HG03442 (cell line): ENCODE measurements around the gene CNDP1.
A peak's percentile ranks its signal among the peaks of the same experiment; 100 is the strongest.

Experiments
- ATAC-seq: cut with Tn5 transposase; IDR thresholded peaks from one replicate; pipeline ENCODE4 v1.9.1; 2021; ENCODE audit warnings: mild to moderate bottlenecking, moderate library complexity; ENCODE audit not compliant: unreplicated experiment

Gene CNDP1

GRCh38 chr18:74577019-74577418 is 42.7 kb downstream of the CNDP1 start:
- ATAC-seq: no peak

GRCh38 chr18:74579496-74580065 is 45.3 kb downstream of the CNDP1 start:
- no peak for ATAC-seq

GRCh38 chr18:74582642-74583041 is 48.3 kb downstream of the CNDP1 start:
- ATAC-seq: no peak

- ATAC-seq: no peak
These were observed 53.1 kb downstream of the CNDP1 start for GRCh38 chr18:74587441-74587840.

- ATAC-seq: no peak
These were observed 54.7 kb downstream of the CNDP1 start for GRCh38 chr18:74589021-74589420.

GRCh38 chr18:74589811-74590210 is 55.5 kb downstream of the CNDP1 start:
- no peak for ATAC-seq

- ATAC-seq: no peak
These were observed 56.4 kb downstream of the CNDP1 start for GRCh38 chr18:74590671-74591070.

GRCh38 chr18:74595431-74595830 is 61.1 kb downstream of the CNDP1 start:
- ATAC-seq: no peak

GRCh38 chr18:74597034-74597661 is 62.8 kb downstream of the CNDP1 start:
- ATAC-seq: peak; percentile 29

- peak; percentile 71 for ATAC-seq
These were observed 63.5 kb downstream of the CNDP1 start, which contains the start of gene ZNF407 for GRCh38 chr18:74597662-74598349. Gene ZNF407 (plus strand): TSS chr18:74597870. CDS start chr18:74631020, 33,150 bp downstream.

- ATAC-seq: peak; percentile 58
These were observed 64.2 kb downstream of the CNDP1 start for GRCh38 chr18:74598350-74599001.

GRCh38 chr18:74604361-74604760 is 70.1 kb downstream of the CNDP1 start:
- no peak for ATAC-seq

- ATAC-seq: no peak
These were observed 70.5 kb downstream of the CNDP1 start for GRCh38 chr18:74604774-74605173.

GRCh38 chr18:74608681-74609080 is 74.4 kb downstream of the CNDP1 start:
- no peak for ATAC-seq

GRCh38 chr18:74609535-74609934 is 75.2 kb downstream of the CNDP1 start:
- no peak for ATAC-seq

GRCh38 chr18:74610051-74610615 is 75.8 kb downstream of the CNDP1 start:
- peak; percentile 41 for ATAC-seq

- ATAC-seq: no peak
These were observed 76.6 kb downstream of the CNDP1 start for GRCh38 chr18:74610860-74611259.

GRCh38 chr18:74611765-74612164 is 77.5 kb downstream of the CNDP1 start:
- ATAC-seq: no peak

GRCh38 chr18:74613381-74613780 is 79.1 kb downstream of the CNDP1 start:
- no peak for ATAC-seq

GRCh38 chr18:74616494-74616893 is 82.2 kb downstream of the CNDP1 start:
- no peak for ATAC-seq

GRCh38 chr18:74617486-74617885 is 83.2 kb downstream of the CNDP1 start:
- no peak for ATAC-seq
